Mammary epithelial cell (primary cell): ENCODE data around the gene TERB1.

Source experiments
- CTCF ChIP-seq, 2 donors: IDR thresholded peaks in 1 of 2; conservative IDR thresholded peaks in 1 of 2; 2 replicates each; pipeline ENCODE4 v1.5.1; 2011 to 2012; ENCODE audit warnings: inconsistent platforms in 2 of 2, low read length in 2 of 2, mild to moderate bottlenecking in 2 of 2, control low read depth in 1 of 2, low read depth in 1 of 2; ENCODE audit not compliant: insufficient read depth in 1 of 2; ENCODE audit errors: extremely low read depth in 1 of 2
- EZH2 ChIP-seq: IDR thresholded peaks from 2 replicates; pipeline ENCODE4 v1.6.1; 2012; ENCODE audit warnings: low read length, inconsistent platforms, borderline replicate concordance

- TF ChIP-seq CTCF (conservative IDR thresholded peaks at IDR 0.05 in 1 of 2, IDR thresholded peaks at IDR 0.05 in 1 of 2; ENCODE audit: extremely low read depth in 1 of 2, insufficient read depth in 1 of 2, low read depth in 1 of 2, low read length in 2 of 2), result no peak
- TF ChIP-seq EZH2, result no peak
Observed at GRCh38 chr16:66706506-66706880, 94.9 kb downstream of the TERB1 start.
